DLD1 (cell line): ENCODE results near the gene LRRC8B.
"Not testable (repeated sequence)": the region's sequence is repeated elsewhere in the genome, so short reads cannot be mapped to it uniquely, and the experiment has no call there.

ENCODE experiments used
- in situ Hi-C: cut with HindIII; loops from 2 replicates; pipeline ENCODE4 v1.10.0; 2017; ENCODE audit warnings: low sequenced_read_pairs

Gene LRRC8B

GRCh38 chr1:89629600-89629999, 105.0 kb downstream of the LRRC8B start:
- in situ Hi-C loops, result not testable (repeated sequence)

GRCh38 chr1:89630048-89630447, 105.4 kb downstream of the LRRC8B start:
- in situ Hi-C loops, result no loop called here

- in situ Hi-C loops, result no loop called here
These were observed 107.4 kb downstream of the LRRC8B start for GRCh38 chr1:89631816-89632656.

- in situ Hi-C loops, result no loop called here
These were observed 108.1 kb downstream of the LRRC8B start, which contains the start of gene LRRC8C for GRCh38 chr1:89632657-89633247. Gene LRRC8C (plus strand): TSS chr1:89633120. CDS start chr1:89686474, 53,354 bp downstream.

GRCh38 chr1:89633248-89633799, 108.7 kb downstream of the LRRC8B start:
- in situ Hi-C loops, result no loop called here

- in situ Hi-C loops, result no loop called here
These were observed 109.4 kb downstream of the LRRC8B start for GRCh38 chr1:89633800-89634625.

- in situ Hi-C loops, result no loop called here
These were observed 111.5 kb downstream of the LRRC8B start for GRCh38 chr1:89635825-89636815.

GRCh38 chr1:89637496-89637895, 112.9 kb downstream of the LRRC8B start:
- in situ Hi-C loops, result no loop called here

- in situ Hi-C loops, result no loop called here
These were observed 115.8 kb downstream of the LRRC8B start for GRCh38 chr1:89640440-89640839.

- in situ Hi-C loops, result no loop called here
These were observed 117.2 kb downstream of the LRRC8B start for GRCh38 chr1:89641781-89642180.

- in situ Hi-C loops, result no loop called here
These were observed 118.9 kb downstream of the LRRC8B start for GRCh38 chr1:89643577-89643976.

- in situ Hi-C loops, result no loop called here
These were observed 119.6 kb downstream of the LRRC8B start for GRCh38 chr1:89644119-89644814.

GRCh38 chr1:89646259-89646658, 121.6 kb downstream of the LRRC8B start:
- in situ Hi-C loops, result no loop called here
